Measurements from ENCODE around the gene GRM7.

The GRM7 gene

DNA sequence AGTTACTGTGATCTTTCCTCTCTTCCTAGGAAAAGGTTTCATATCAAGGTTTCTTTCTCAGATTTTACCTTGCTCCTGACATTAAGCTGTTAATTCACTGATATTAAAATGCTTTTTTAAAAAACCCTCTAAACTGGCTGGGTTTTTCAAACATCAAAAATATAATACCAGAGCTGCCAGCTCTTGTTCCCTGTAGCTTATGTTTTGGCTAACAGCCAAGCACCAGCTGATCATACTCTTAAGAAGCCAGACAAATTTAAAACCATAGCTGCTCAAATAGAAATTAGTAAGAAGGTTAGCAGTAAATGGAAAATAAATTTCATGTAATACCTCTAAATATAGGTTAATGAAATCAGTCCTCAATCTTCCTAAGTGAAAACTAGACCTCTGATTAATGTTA, 657.5 kb downstream of the GRM7 start:
- H3K4me3 ChIP-seq (replicated peaks; ENCODE audit: insufficient read depth, low read length): no peak overlapping the region
- no peak for DNase-seq (ENCODE audit: low read depth in 1 of 2, low spot score in 1 of 2)
- no peak overlapping the region for H3K27ac ChIP-seq (replicated peaks)
- TF ChIP-seq GABPA (IDR thresholded peaks at IDR 0.05; ENCODE audit: low read depth): no peak
- TF ChIP-seq, protein P1, sequence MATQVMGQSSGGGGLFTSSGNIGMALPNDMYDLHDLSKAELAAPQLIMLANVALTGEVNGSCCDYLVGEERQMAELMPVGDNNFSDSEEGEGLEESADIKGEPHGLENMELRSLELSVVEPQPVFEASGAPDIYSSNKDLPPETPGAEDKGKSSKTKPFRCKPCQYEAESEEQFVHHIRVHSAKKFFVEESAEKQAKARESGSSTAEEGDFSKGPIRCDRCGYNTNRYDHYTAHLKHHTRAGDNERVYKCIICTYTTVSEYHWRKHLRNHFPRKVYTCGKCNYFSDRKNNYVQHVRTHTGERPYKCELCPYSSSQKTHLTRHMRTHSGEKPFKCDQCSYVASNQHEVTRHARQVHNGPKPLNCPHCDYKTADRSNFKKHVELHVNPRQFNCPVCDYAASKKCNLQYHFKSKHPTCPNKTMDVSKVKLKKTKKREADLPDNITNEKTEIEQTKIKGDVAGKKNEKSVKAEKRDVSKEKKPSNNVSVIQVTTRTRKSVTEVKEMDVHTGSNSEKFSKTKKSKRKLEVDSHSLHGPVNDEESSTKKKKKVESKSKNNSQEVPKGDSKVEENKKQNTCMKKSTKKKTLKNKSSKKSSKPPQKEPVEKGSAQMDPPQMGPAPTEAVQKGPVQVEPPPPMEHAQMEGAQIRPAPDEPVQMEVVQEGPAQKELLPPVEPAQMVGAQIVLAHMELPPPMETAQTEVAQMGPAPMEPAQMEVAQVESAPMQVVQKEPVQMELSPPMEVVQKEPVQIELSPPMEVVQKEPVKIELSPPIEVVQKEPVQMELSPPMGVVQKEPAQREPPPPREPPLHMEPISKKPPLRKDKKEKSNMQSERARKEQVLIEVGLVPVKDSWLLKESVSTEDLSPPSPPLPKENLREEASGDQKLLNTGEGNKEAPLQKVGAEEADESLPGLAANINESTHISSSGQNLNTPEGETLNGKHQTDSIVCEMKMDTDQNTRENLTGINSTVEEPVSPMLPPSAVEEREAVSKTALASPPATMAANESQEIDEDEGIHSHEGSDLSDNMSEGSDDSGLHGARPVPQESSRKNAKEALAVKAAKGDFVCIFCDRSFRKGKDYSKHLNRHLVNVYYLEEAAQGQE (IDR thresholded peaks at IDR 0.05; ENCODE audit: insufficient replicate concordance, low read depth): no peak
- TF ChIP-seq POLR2AphosphoS5 (IDR thresholded peaks at IDR 0.05; ENCODE audit: low read depth): no peak
- no peak for TF ChIP-seq SPI1 (IDR thresholded peaks at IDR 0.05; ENCODE audit: borderline replicate concordance, low read depth)
- TF ChIP-seq, protein P2, sequence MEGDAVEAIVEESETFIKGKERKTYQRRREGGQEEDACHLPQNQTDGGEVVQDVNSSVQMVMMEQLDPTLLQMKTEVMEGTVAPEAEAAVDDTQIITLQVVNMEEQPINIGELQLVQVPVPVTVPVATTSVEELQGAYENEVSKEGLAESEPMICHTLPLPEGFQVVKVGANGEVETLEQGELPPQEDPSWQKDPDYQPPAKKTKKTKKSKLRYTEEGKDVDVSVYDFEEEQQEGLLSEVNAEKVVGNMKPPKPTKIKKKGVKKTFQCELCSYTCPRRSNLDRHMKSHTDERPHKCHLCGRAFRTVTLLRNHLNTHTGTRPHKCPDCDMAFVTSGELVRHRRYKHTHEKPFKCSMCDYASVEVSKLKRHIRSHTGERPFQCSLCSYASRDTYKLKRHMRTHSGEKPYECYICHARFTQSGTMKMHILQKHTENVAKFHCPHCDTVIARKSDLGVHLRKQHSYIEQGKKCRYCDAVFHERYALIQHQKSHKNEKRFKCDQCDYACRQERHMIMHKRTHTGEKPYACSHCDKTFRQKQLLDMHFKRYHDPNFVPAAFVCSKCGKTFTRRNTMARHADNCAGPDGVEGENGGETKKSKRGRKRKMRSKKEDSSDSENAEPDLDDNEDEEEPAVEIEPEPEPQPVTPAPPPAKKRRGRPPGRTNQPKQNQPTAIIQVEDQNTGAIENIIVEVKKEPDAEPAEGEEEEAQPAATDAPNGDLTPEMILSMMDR (IDR thresholded peaks at IDR 0.05; ENCODE audit: insufficient read depth, low read length): no peak
- H3K27me3 ChIP-seq (ENCODE audit: insufficient read depth, poor library complexity, severe bottlenecking): no peaks in the 10 kb centered on the region

DNA sequence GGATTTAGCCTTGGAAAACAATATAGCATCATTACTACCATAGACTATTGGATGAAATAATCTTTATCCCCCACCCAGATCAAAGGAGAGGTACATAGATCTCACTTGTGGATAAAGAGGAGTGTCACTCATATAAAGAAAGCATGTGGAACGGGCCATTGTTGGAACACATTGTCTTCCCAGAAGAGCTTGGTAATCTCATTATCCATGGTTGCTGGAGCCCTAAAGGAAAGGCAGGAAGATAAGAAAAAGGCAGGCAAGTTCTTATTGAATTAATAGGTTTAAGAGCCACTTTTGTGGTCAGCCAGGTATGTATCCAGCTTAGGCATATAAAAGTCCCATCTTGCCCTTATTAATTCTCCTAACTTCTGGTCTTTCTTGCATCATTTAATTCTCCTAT, 659.1 kb downstream of the GRM7 start:
- DNase-seq (ENCODE audit: low read depth in 1 of 2, low spot score in 1 of 2): no peak
- H3K27me3 ChIP-seq (ENCODE audit: insufficient read depth, poor library complexity, severe bottlenecking): no peaks in the 10 kb centered on the region
- TF ChIP-seq, protein P2 (IDR thresholded peaks at IDR 0.05; ENCODE audit: insufficient read depth, low read length): no peak
- TF ChIP-seq POLR2AphosphoS5 (IDR thresholded peaks at IDR 0.05; ENCODE audit: low read depth) (no peak), GABPA (IDR thresholded peaks at IDR 0.05; ENCODE audit: low read depth) (no peak), SPI1 (IDR thresholded peaks at IDR 0.05; ENCODE audit: borderline replicate concordance, low read depth) (no peak)
- TF ChIP-seq, protein P1 (IDR thresholded peaks at IDR 0.05; ENCODE audit: insufficient replicate concordance, low read depth): no peak

DNA sequence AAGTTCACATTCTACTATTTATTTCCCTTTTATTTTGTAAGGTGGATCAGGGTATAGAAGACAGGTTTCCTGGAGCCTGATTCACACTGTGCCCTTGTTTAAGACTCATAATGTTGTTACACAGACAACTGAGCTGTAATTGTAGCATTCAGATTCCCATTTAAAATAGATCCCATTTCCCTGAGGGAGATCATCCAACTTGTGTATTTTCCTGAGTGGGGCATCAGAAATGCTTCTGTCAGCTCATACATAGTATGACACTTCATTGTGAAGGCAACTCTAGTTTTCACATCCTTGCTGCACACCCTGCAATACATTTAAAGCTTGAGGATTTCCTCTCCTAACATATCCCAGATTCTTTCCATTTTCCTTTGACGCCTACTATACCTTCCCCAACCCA, 659.7 kb downstream of the GRM7 start:
- H3K4me3 ChIP-seq (replicated peaks; ENCODE audit: insufficient read depth, low read length): no peak overlapping the region
- TF ChIP-seq SPI1 (IDR thresholded peaks at IDR 0.05; ENCODE audit: borderline replicate concordance, low read depth) (no peak), GABPA (IDR thresholded peaks at IDR 0.05; ENCODE audit: low read depth) (no peak), POLR2AphosphoS5 (IDR thresholded peaks at IDR 0.05; ENCODE audit: low read depth) (no peak)
- TF ChIP-seq, protein P2 (IDR thresholded peaks at IDR 0.05; ENCODE audit: insufficient read depth, low read length): no peak
- H3K27me3 ChIP-seq (ENCODE audit: insufficient read depth, poor library complexity, severe bottlenecking): no peaks in the 10 kb centered on the region
- H3K27ac ChIP-seq (replicated peaks): no peak overlapping the region
- no peak for DNase-seq (ENCODE audit: low read depth in 1 of 2, low spot score in 1 of 2)

More for the DNA sequence above, 659.1 kb downstream of the GRM7 start:
- Histone ChIP-seq H3K27ac (replicated peaks) (no peak overlapping the region), H3K4me3 (replicated peaks; ENCODE audit: insufficient read depth, low read length) (no peak overlapping the region)

DNA sequence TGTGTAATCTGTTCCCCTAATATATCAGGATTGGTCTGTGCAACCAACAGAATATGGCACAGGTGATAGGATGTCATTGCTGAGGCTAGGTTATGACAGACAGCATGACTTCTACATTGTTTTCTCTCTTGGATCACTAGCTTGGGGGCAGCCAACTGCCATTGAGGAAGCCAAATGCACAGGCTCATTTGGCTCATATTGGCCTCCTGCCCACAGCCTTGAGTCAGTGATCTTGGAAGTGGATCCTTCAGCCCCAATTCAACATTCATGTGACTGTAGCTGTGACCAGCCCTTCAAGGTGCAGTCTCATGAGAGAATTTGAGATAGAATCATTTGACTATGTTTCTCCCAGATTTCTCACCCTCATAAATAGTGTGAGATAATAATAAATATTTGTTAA, 675.6 kb downstream of the GRM7 start:
- Histone ChIP-seq H3K4me3 (replicated peaks; ENCODE audit: insufficient read depth, low read length) (no peak overlapping the region), H3K27me3 (ENCODE audit: insufficient read depth, poor library complexity, severe bottlenecking) (no peaks in the 10 kb centered on the region), H3K27ac (replicated peaks) (no peak overlapping the region)
- no peak for DNase-seq (ENCODE audit: low read depth in 1 of 2, low spot score in 1 of 2)
- TF ChIP-seq, protein P1 (IDR thresholded peaks at IDR 0.05; ENCODE audit: insufficient replicate concordance, low read depth): no peak
- TF ChIP-seq POLR2AphosphoS5 (IDR thresholded peaks at IDR 0.05; ENCODE audit: low read depth) (no peak), GABPA (IDR thresholded peaks at IDR 0.05; ENCODE audit: low read depth) (no peak), SPI1 (IDR thresholded peaks at IDR 0.05; ENCODE audit: borderline replicate concordance, low read depth) (no peak)
- TF ChIP-seq, protein P2 (IDR thresholded peaks at IDR 0.05; ENCODE audit: insufficient read depth, low read length): no peak

Measured in HL-60 (cell line).